Left lung (tissue), 10 donors: ENCODE measurements around the gene IMPG2. TPM values are rescaled to one million over a fixed set of nuclear protein-coding genes. Genes with fewer than 3 reads are reported as not detected.

Experiments
- ATAC-seq: fragments of 200-7000 bp; cut with Tn5 transposase; one replicate; pipeline ENCODE4 v1.9.1; 2020; ENCODE audit warnings: moderate library complexity
- DNase-seq, 4 donors: peaks; one replicate each; pipeline ENCODE4 v3.0.0-alpha.2; 2013 to 2020
- H3K27ac ChIP-seq, 2 donors: fragments of 200-600 bp; sonication (generic) in 1 of 2; one replicate each; pipeline versions ENCODE4 v1.5.0 to v1.8.0; 2020 to 2021
- H3K27me3 ChIP-seq, 2 donors: fragments of 200-600 bp; sonication (generic) in 1 of 2; one replicate each; pipeline versions ENCODE4 v1.5.0 to v1.8.0; 2020 to 2021
- H3K36me3 ChIP-seq, 2 donors: fragments of 200-600 bp; sonication (generic) in 1 of 2; one replicate each; pipeline versions ENCODE4 v1.5.0 to v1.8.0; 2020 to 2021
- H3K4me1 ChIP-seq, 2 donors: fragments of 200-600 bp; one replicate each; pipeline ENCODE4 v1.8.0; 2021
- H3K4me3 ChIP-seq, 2 donors: fragments of 200-600 bp; sonication (generic) in 1 of 2; one replicate each; pipeline versions ENCODE4 v1.5.0 to v1.8.0; 2020 to 2021; ENCODE audit warnings: mild to moderate bottlenecking in 1 of 2
- H3K9me3 ChIP-seq, 2 donors: fragments of 200-600 bp; sonication (generic) in 1 of 2; one replicate each; pipeline versions ENCODE4 v1.5.0 to v1.8.0; 2020 to 2021
- intact Hi-C, 2 donors: fragments of 100-400 bp; cut with DNase I; formaldehyde crosslinking; loops; one replicate each; pipeline versions ENCODE4 v1.11.2 to v1.14.2; 2022
- polyA plus RNA-seq, 6 donors: library from polyadenylated mRNA; unstranded; fragments of 120-200 nt; gene quantifications; one replicate each; pipeline ENCODE4 v1.2.1, GENCODE V29; 2013; ENCODE audit not compliant: insufficient read length in 6 of 6
- total RNA-seq, 2 donors: library from RNA; stranded (reverse); fragmentation: NEBNext Ultra II Directional; extraction: Animal tissue kit (Norgen Biotek cat#: 25700); gene quantifications; one replicate each; pipeline ENCODE4 v1.2.1, GENCODE V29; 2021
- TF ChIP-seq, protein P1 (sequence below), 2 donors: fragments of 200-600 bp; sonication (generic) in 1 of 2; IDR thresholded peaks; one replicate each; pipeline versions ENCODE4 v1.5.0 to v1.8.0; 2021; ENCODE audit warnings: antibody characterized with exemption in 2 of 2
- donor health status: DM: no; HTN: yes; CAD: no.
- donor health status: DM: no; HTN: no; CAD: no.

Gene IMPG2
- total and polyA plus RNA-seq, 8 donors: 0.21 to 1.0 (median 0.61) TPM

DNA sequence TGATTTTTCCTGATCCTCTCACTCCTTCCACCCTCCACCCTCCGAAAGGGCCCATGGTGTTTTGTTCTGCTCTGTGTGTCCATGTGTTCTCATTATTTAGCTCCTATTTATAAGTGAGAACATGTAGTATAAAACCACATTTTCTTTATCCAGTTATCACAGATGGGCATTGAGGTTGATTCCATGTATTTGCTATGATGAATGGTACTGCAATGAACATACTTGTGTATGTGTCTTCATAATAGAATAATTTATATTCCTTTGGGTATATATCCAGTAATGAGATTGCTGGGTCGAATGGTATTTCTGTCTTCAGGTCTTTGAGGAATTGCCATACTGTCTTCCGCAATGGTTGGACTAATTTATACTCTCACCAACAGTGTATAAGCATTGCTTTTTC is 126.0 kb downstream of the IMPG2 start:
- Histone ChIP-seq H3K4me3 (no peak overlapping the region), H3K36me3 (no peaks in the 10 kb centered on the region), H3K4me1 (peaks cover 0 to 2% of the 10 kb centered on the region in 2 donors), H3K27me3 (no peaks in the 10 kb centered on the region), H3K27ac (no peak overlapping the region), H3K9me3 (no peaks in the 10 kb centered on the region)
- DNase-seq (no peak), ATAC-seq (no peak)
- intact Hi-C loops: no loop called here
- TF ChIP-seq, protein P1, sequence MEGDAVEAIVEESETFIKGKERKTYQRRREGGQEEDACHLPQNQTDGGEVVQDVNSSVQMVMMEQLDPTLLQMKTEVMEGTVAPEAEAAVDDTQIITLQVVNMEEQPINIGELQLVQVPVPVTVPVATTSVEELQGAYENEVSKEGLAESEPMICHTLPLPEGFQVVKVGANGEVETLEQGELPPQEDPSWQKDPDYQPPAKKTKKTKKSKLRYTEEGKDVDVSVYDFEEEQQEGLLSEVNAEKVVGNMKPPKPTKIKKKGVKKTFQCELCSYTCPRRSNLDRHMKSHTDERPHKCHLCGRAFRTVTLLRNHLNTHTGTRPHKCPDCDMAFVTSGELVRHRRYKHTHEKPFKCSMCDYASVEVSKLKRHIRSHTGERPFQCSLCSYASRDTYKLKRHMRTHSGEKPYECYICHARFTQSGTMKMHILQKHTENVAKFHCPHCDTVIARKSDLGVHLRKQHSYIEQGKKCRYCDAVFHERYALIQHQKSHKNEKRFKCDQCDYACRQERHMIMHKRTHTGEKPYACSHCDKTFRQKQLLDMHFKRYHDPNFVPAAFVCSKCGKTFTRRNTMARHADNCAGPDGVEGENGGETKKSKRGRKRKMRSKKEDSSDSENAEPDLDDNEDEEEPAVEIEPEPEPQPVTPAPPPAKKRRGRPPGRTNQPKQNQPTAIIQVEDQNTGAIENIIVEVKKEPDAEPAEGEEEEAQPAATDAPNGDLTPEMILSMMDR (IDR thresholded peaks at IDR 0.05): no peak

DNA sequence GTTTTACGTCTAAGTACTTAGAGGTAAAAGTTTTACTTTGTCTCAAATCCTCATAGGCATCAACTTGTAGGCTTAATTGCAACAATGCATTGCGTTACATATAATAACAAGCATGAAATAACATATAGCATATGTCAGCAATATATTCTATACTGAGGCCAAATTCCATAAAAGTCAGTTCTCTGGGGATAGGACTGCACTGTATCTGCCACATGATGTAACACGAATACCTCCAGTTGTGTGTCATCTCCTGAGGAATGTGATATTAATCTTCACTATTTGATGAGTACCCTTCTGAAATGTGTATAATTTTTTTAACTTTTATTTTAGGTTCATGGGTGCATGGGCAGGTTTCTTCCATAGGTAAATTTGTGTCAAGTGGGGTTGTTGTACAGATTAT is 126.4 kb downstream of the IMPG2 start:
- Histone ChIP-seq H3K27me3 (no peaks in the 10 kb centered on the region), H3K36me3 (no peaks in the 10 kb centered on the region), H3K4me1 (peaks cover 0 to 2% of the 10 kb centered on the region in 2 donors), H3K4me3 (no peak overlapping the region), H3K9me3 (no peaks in the 10 kb centered on the region), H3K27ac (no peak overlapping the region)
- intact Hi-C loops: no loop called here
- TF ChIP-seq, protein P1 (IDR thresholded peaks at IDR 0.05): no peak
- no peak for DNase-seq
- no peak for ATAC-seq

DNA sequence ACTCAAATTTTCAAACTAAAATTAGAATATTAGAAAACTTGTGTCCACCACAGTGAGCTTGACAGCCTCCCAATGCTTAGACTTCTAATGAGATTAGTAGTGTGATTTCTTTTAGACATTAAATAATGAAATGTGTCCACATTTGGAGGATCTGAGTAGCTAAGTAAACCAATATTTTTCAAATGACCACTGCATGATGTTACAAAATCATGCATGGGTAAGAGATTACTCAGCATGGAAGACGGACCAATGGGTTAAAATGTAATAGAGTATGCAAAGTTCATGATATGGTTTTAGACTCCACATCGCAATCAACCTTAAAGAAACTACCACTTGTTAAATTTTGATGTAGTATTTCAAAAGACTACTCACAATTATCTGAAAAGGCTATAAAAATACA is 130.6 kb downstream of the IMPG2 start:
- no peak for ATAC-seq
- intact Hi-C loops: no loop called here

DNA sequence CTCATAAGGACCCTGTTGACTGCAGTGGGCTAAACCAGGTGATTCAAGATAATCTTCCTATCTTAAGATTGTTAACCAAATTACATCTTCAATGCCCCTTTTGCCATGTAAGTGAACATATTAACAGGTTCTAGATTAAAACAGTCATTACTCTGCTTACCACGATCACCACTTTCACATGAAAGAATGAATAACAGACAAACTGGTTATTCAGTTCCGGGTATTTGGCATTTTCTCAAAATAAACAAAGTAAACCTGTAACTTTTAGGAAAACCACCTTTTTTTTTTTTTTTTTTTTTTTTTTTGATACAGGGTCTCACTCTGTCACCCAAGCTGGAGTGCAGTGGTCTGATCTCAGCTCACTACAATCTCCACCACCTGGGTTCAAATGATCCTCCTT is 131.2 kb downstream of the IMPG2 start:
- ATAC-seq: no peak
- no peaks in the 10 kb centered on the region for H3K36me3 ChIP-seq
- TF ChIP-seq, protein P1 (IDR thresholded peaks at IDR 0.05): no peak
- no peak overlapping the region for H3K27ac ChIP-seq
- H3K4me3 ChIP-seq: no peak overlapping the region
- intact Hi-C loops: no loop called here
- no peaks in the 10 kb centered on the region for H3K4me1 ChIP-seq
- H3K9me3 ChIP-seq: no peaks in the 10 kb centered on the region
- H3K27me3 ChIP-seq: no peaks in the 10 kb centered on the region
- DNase-seq: no peak

More for the DNA sequence above, 130.6 kb downstream of the IMPG2 start:
- DNase-seq: no peak
- no peaks in the 10 kb centered on the region for H3K9me3 ChIP-seq
- H3K4me1 ChIP-seq: no peaks in the 10 kb centered on the region
- H3K27ac ChIP-seq: no peak overlapping the region
- H3K36me3 ChIP-seq: no peaks in the 10 kb centered on the region
- no peak overlapping the region for H3K4me3 ChIP-seq
- TF ChIP-seq, protein P1 (IDR thresholded peaks at IDR 0.05): no peak
- no peaks in the 10 kb centered on the region for H3K27me3 ChIP-seq

DNA sequence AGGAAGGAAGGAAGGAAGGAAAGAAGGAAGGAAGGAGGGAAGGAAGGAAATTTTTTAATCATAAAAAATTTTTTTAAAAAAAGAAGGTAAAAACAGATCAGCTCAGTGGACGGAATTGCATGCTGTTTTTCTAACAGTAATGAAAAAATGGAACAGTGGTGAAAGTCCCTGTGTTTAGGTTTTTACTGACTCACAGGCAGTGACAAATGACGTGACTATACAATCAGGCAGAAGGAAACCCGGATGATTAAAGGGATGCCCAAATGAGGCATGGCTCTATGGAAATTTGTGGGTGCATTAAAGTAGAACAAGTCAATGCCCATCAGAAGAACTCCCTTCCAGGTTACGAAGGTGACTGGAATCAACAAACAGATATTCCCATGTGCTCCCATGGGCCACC is 135.0 kb downstream of the IMPG2 start:
- intact Hi-C loops: no loop called here
- no peak for ATAC-seq

More for the DNA sequence above, 135.0 kb downstream of the IMPG2 start:
- no peak overlapping the region for H3K27ac ChIP-seq
- no peaks in the 10 kb centered on the region for H3K4me1 ChIP-seq
- TF ChIP-seq, protein P1 (IDR thresholded peaks at IDR 0.05): no peak
- no peaks in the 10 kb centered on the region for H3K9me3 ChIP-seq
- no peak for DNase-seq
- H3K36me3 ChIP-seq: no peaks in the 10 kb centered on the region
- H3K27me3 ChIP-seq: no peaks in the 10 kb centered on the region
- H3K4me3 ChIP-seq: no peak overlapping the region
